Astrocyte (in vitro differentiated cells and primary cell): ENCODE measurements around the gene MMRN2. TPM values are rescaled to one million over a fixed set of nuclear protein-coding genes. Genes with fewer than 3 reads are reported as not detected.
"Not testable (repeated sequence)": the region's sequence is repeated elsewhere in the genome, so short reads cannot be mapped to it uniquely, and the experiment has no call there.

ENCODE experiments used
- DNase-seq: peaks from one replicate; pipeline ENCODE4 v3.0.0-alpha.2; 2010; ENCODE audit warnings: low read depth
- FAIRE-seq: peaks from 2 replicates; lab custom pipeline; 2011; peaks lifted over from hg19 to GRCh38; lab: Jason Lieb, UNC
- H2AFZ ChIP-seq: 2 replicates; pipeline ENCODE4 v1.6.0; 2012; ENCODE audit warnings: low read depth, low read length, inconsistent platforms
- H3K27ac ChIP-seq: 2 replicates; pipeline ENCODE4 v1.5.1; 2011; ENCODE audit warnings: low read depth, low read length, inconsistent platforms
- H3K27me3 ChIP-seq: 2 replicates; pipeline ENCODE4 v1.6.0; 2011; ENCODE audit warnings: low read length, inconsistent platforms; ENCODE audit not compliant: insufficient read depth
- H3K36me3 ChIP-seq: 2 replicates; pipeline ENCODE4 v1.5.1; 2011; ENCODE audit warnings: low read length, inconsistent platforms; ENCODE audit not compliant: insufficient read depth
- H3K4me1 ChIP-seq: 2 replicates; pipeline ENCODE4 v1.5.1; 2011; ENCODE audit warnings: low read length, inconsistent platforms; ENCODE audit not compliant: insufficient read depth
- H3K4me2 ChIP-seq: 2 replicates; pipeline ENCODE4 v1.6.0; 2012; ENCODE audit warnings: low read length, inconsistent platforms
- H3K4me3 ChIP-seq: 2 replicates; pipeline ENCODE4 v1.5.1; 2011; ENCODE audit warnings: low read depth, mild to moderate bottlenecking, low read length, inconsistent platforms; ENCODE audit not compliant: insufficient read depth
- H3K79me2 ChIP-seq: 2 replicates; pipeline ENCODE4 v1.6.0; 2012; ENCODE audit warnings: mild to moderate bottlenecking, low read length, inconsistent platforms; ENCODE audit not compliant: insufficient read depth
- H3K9ac ChIP-seq: 2 replicates; pipeline ENCODE4 v1.6.0; 2012; ENCODE audit warnings: mild to moderate bottlenecking, low read length, inconsistent platforms
- H3K9me3 ChIP-seq: 2 replicates; pipeline ENCODE4 v1.5.1; 2012; ENCODE audit warnings: low read depth, mild to moderate bottlenecking, low read length, inconsistent platforms; ENCODE audit not compliant: insufficient read depth
- H4K20me1 ChIP-seq: 2 replicates; pipeline ENCODE4 v1.6.0; 2012; ENCODE audit warnings: low read length, inconsistent platforms; ENCODE audit not compliant: insufficient read depth
- H3K27ac Mint-ChIP-seq: one replicate; pipeline ENCODE4 v1.8.0; 2021; ENCODE audit warnings: mild to moderate bottlenecking, mixed read lengths; ENCODE audit not compliant: unreplicated experiment
- H3K27me3 Mint-ChIP-seq: one replicate; pipeline ENCODE4 v1.8.0; 2021; ENCODE audit warnings: low read depth, mixed read lengths; ENCODE audit not compliant: unreplicated experiment
- H3K36me3 Mint-ChIP-seq: one replicate; pipeline ENCODE4 v1.8.0; 2021; ENCODE audit warnings: low read depth, mixed read lengths; ENCODE audit not compliant: unreplicated experiment
- H3K4me1 Mint-ChIP-seq: one replicate; pipeline ENCODE4 v1.8.0; 2021; ENCODE audit warnings: low read depth, mixed read lengths; ENCODE audit not compliant: unreplicated experiment
- H3K4me3 Mint-ChIP-seq: one replicate; pipeline ENCODE4 v1.8.0; 2021; ENCODE audit warnings: mild to moderate bottlenecking, moderate library complexity, mixed read lengths; ENCODE audit not compliant: unreplicated experiment
- H3K9me3 Mint-ChIP-seq: one replicate; pipeline ENCODE4 v1.8.0; 2021; ENCODE audit warnings: mild to moderate bottlenecking, mixed read lengths; ENCODE audit not compliant: unreplicated experiment
- EZH2 ChIP-seq: IDR thresholded peaks from 2 replicates; pipeline ENCODE4 v1.6.1; 2012; ENCODE audit warnings: mild to moderate bottlenecking, low read length, inconsistent platforms; ENCODE audit not compliant: insufficient read depth
- total RNA-seq: library from RNA; stranded (reverse); gene quantifications from 2 replicates; pipeline ENCODE4 v1.2.1, GENCODE V29; 2021
- TF ChIP-seq, protein P1 (sequence below): IDR thresholded peaks from 2 replicates; pipeline ENCODE4 v1.5.1; 2011; ENCODE audit warnings: low read depth, mild to moderate bottlenecking, inconsistent platforms, low read length, moderate library complexity; ENCODE audit not compliant: insufficient read depth

MMRN2 gene
- total RNA-seq, 1 donor from 2014 or later, result 0.27 TPM

- H3K9ac ChIP-seq, result no peak overlapping the region
- no peak overlapping the region for H3K4me3 Mint-ChIP-seq
- peaks cover 3% of the 10 kb centered on the region for H3K27me3 Mint-ChIP-seq
- peaks cover 4% of the 10 kb centered on the region for H3K4me1 Mint-ChIP-seq
- H3K36me3 Mint-ChIP-seq, result peaks cover 3% of the 10 kb centered on the region
- peaks cover 12% of the 10 kb centered on the region for H3K9me3 Mint-ChIP-seq
- no peak overlapping the region for H3K27ac Mint-ChIP-seq
- H3K4me1 ChIP-seq, result no peaks in the 10 kb centered on the region
- no peaks in the 10 kb centered on the region for H4K20me1 ChIP-seq
- H2AFZ ChIP-seq, result no peak overlapping the region
- H3K4me2 ChIP-seq, result no peak overlapping the region
- H3K9me3 ChIP-seq, result peaks cover 2% of the 10 kb centered on the region
- no peaks in the 10 kb centered on the region for H3K79me2 ChIP-seq
- H3K27me3 ChIP-seq, result no peaks in the 10 kb centered on the region
- H3K27ac ChIP-seq, result no peak overlapping the region
- no peak for TF ChIP-seq EZH2
- TF ChIP-seq, protein P1, sequence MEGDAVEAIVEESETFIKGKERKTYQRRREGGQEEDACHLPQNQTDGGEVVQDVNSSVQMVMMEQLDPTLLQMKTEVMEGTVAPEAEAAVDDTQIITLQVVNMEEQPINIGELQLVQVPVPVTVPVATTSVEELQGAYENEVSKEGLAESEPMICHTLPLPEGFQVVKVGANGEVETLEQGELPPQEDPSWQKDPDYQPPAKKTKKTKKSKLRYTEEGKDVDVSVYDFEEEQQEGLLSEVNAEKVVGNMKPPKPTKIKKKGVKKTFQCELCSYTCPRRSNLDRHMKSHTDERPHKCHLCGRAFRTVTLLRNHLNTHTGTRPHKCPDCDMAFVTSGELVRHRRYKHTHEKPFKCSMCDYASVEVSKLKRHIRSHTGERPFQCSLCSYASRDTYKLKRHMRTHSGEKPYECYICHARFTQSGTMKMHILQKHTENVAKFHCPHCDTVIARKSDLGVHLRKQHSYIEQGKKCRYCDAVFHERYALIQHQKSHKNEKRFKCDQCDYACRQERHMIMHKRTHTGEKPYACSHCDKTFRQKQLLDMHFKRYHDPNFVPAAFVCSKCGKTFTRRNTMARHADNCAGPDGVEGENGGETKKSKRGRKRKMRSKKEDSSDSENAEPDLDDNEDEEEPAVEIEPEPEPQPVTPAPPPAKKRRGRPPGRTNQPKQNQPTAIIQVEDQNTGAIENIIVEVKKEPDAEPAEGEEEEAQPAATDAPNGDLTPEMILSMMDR, result no peak
- H3K36me3 ChIP-seq, result no peaks in the 10 kb centered on the region
- no peak overlapping the region for H3K4me3 ChIP-seq
- DNase-seq, result no peak
- no peak for FAIRE-seq
Observed at GRCh38 chr10:86952106-86952505, 5.3 kb downstream of the MMRN2 start.

- Mint-ChIP-seq H3K4me1 (peaks cover 4% of the 10 kb centered on the region), H3K4me3 (no peak overlapping the region), H3K9me3 (peaks cover 12% of the 10 kb centered on the region), H3K27me3 (peaks cover 11% of the 10 kb centered on the region), H3K36me3 (peaks cover 3% of the 10 kb centered on the region), H3K27ac (no peak overlapping the region)
- Histone ChIP-seq H3K4me1 (no peaks in the 10 kb centered on the region), H3K9me3 (peaks cover 2% of the 10 kb centered on the region), H3K27me3 (peaks cover 5% of the 10 kb centered on the region), H4K20me1 (no peaks in the 10 kb centered on the region), H3K36me3 (no peaks in the 10 kb centered on the region), H3K79me2 (no peaks in the 10 kb centered on the region), H3K4me2 (no peak overlapping the region), H3K4me3 (no peak overlapping the region), H3K9ac (no peak overlapping the region), H3K27ac (no peak overlapping the region), H2AFZ (no peak overlapping the region)
- DNase-seq (no peak), FAIRE-seq (no peak)
- no peak for TF ChIP-seq EZH2
- TF ChIP-seq, protein P1, result no peak
Observed at GRCh38 chr10:86951184-86951761, 6.1 kb downstream of the MMRN2 start.

DNA sequence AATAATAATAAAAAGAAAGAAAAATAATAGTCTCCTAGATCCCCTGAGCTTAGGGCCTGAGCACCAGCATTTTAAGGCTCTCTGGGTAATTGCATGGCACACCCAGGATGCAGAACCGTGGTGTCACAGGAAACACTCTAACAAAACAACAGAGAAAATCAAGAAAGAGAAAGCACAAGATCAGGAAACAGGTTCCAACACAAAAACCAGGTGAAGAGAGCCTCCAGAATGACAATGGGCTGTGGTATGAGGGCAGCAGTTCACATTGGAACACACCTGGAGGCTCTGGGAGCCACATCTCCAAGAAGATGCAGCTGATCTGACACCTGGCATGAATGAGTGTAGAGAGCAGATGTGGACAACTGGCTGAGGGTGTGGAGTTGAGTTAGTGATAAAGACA, 7.1 kb downstream of the MMRN2 start:
- peaks cover 15% of the 10 kb centered on the region for H3K27me3 Mint-ChIP-seq
- peaks cover 7% of the 10 kb centered on the region for H3K4me1 Mint-ChIP-seq
- Histone ChIP-seq H3K36me3 (no peaks in the 10 kb centered on the region), H4K20me1 (no peaks in the 10 kb centered on the region), H3K27me3 (peaks cover 5% of the 10 kb centered on the region), H3K4me1 (no peaks in the 10 kb centered on the region), H3K4me2 (no peak overlapping the region), H2AFZ (no peak overlapping the region), H3K9ac (no peak overlapping the region), H3K79me2 (no peaks in the 10 kb centered on the region), H3K4me3 (no peak overlapping the region), H3K9me3 (peaks cover 2% of the 10 kb centered on the region), H3K27ac (no peak overlapping the region)
- DNase-seq, result no peak
- peaks cover 12% of the 10 kb centered on the region for H3K9me3 Mint-ChIP-seq
- H3K4me3 Mint-ChIP-seq, result no peak overlapping the region
- no peak for FAIRE-seq
- H3K27ac Mint-ChIP-seq, result no peak overlapping the region
- H3K36me3 Mint-ChIP-seq, result peaks cover 3% of the 10 kb centered on the region
- TF ChIP-seq, protein P1, result no peak
- no peak for TF ChIP-seq EZH2

- H3K4me3 ChIP-seq, H2AFZ ChIP-seq, H3K36me3 ChIP-seq, H3K27me3 ChIP-seq, H3K9ac ChIP-seq, H3K4me3 Mint-ChIP-seq, H3K4me1 ChIP-seq, H4K20me1 ChIP-seq, H3K4me2 ChIP-seq, H3K9me3 ChIP-seq, DNase-seq, H3K27ac ChIP-seq, H3K27ac Mint-ChIP-seq, H3K4me1 Mint-ChIP-seq, H3K79me2 ChIP-seq, H3K36me3 Mint-ChIP-seq, FAIRE-seq: not testable (repeated sequence)
- Mint-ChIP-seq H3K9me3 (peaks cover 11% of the 10 kb centered on the region), H3K27me3 (peaks cover 21% of the 10 kb centered on the region)
Observed at GRCh38 chr10:86947806-86948205, 9.6 kb downstream of the MMRN2 start.
